SHP77 treated with DMSO at 0.1 percent for 48 hours (cell line): ENCODE data around the gene MAPK1.
A peak's percentile ranks its signal among the peaks of the same experiment; 100 is the strongest.
"Not testable (repeated sequence)": the region's sequence is repeated elsewhere in the genome, so short reads cannot be mapped to it uniquely, and the experiment has no call there.

Experiments used
- DNase-seq: peaks from one replicate; lab custom pipeline; 2025; lab: John Stamatoyannopoulos, UW

Gene MAPK1

GRCh38 chr22:21754523-21754922, 112.9 kb downstream of the MAPK1 start:
- no peak for DNase-seq

DNA sequence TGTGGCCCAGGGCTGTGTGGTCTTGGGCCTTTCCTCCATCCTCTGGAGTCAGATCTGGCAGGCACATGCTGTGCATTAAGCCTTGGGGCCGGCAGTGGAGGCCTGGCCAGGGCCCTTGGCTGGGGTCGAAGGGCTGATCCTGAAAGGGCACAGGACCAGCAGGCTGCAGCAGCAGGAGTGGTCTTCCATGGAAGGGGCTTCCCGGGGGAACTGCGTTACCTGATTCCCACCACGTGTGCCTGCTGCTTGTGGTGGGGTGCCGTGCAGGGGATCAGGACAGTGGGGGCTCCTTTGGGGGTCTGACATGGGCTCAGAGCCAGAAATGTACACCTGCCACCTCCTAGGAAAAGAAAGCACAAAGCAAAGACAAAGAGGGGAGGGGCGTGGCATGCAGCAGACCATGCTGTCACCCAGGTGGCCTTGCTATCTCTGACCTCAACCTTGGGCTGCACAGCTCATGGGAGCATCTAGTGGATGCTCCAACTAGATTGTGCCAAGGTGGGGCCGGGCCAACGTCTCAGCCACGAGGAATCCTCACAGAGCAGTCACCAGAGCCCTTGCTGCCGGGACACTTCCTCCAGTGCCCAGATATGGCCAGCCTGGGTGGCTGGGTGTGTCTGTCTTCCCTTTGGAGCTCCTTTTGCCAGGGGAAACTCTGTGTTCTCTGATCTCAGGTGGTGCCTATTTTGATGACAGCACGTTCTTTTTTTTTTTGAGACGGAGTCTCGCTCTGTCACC, 113.9 kb downstream of the MAPK1 start:
- no peak for DNase-seq

GRCh38 chr22:21752276-21752675, 115.2 kb downstream of the MAPK1 start:
- no peak for DNase-seq

DNA sequence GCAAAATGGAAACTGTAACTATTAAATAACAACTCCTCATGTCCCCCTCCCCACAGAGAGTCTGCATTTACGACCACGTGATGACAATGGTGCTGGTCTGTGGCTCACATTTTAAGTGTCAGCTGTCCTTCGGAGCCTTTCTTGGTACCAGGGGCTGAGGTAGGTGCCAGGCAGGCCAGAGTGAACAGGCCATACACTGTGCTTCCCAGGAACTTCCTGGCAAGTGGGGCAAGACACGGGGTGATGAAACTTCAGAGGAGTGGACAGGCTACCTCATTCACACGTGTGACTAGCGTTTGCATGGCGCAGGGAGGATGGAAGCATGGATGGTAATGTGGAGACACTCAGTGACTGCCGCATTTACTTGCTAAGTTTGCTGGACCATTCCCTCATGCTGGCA, 121.5 kb downstream of the MAPK1 start:
- DNase-seq, result no peak

- not testable (repeated sequence) for DNase-seq
Measured at GRCh38 chr22:21744917-21745316, 122.5 kb downstream of the MAPK1 start.

DNA sequence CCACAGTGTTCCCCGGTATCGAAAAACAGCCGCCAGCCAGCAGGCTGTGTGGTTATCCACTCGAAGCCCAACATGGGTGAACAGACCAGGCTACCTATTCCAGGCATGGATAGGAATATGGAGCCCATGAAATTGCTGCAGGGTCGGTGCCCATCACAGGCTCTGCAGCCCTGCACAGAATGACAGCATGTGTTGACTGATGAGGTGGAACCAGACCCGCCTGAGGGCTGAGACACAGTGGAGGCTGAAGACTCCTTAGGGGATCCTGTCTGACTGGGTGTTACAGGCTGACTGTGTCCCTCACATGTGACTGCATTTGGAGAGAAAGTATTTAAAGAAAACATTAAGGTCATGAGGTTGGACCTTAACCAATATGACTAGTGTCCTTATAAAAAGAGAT, 125.7 kb downstream of the MAPK1 start:
- DNase-seq, result no peak

- DNase-seq, result no peak
Measured at GRCh38 chr22:21741059-21741458, 126.4 kb downstream of the MAPK1 start.

- no peak for DNase-seq
Measured at GRCh38 chr22:21739828-21740377, 127.5 kb downstream of the MAPK1 start.

DNA sequence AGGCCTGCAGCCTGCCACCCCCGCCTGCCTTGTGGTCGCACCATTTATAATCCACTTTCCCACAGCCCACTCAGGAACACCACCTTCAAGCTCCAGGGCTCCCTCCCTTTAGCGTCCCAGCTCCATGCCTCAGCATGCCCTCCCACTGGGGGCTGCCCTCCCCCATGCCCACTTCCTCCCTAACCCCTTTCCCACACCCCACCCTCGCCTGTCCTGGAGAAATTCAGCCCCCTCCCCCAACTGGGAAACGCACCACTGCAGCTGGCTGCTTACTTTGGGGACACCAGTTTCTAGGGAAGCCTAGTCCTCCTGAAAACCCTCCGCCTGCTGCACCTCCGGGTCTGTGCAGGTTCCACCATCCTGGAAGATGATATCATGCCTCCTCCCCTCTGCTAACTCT, 128.5 kb downstream of the MAPK1 start:
- DNase-seq, result no peak

GRCh38 chr22:21738081-21738480, 129.4 kb downstream of the MAPK1 start:
- no peak for DNase-seq

DNA sequence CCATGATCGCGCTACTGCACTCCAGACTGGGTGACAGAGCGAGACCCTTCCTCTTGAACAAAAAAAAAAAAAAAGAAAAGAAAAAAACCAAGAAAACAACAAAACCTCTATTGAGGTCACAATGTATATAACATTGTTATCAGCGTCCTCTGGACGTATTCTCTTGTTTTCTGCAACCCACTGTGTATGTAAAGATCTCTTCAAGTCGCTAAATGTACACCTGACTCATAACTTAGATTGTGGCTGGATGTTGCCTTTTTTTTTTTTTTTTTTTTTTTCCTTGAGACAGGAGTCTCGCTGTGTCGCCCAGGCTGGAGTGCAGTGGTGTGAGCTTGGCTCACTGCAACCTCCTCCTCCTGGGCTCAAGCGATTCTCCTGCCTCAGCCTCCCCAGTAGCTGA, 130.5 kb downstream of the MAPK1 start:
- DNase-seq, result no peak

GRCh38 chr22:21736084-21736642, 131.3 kb downstream of the MAPK1 start:
- DNase-seq, result no peak

DNA sequence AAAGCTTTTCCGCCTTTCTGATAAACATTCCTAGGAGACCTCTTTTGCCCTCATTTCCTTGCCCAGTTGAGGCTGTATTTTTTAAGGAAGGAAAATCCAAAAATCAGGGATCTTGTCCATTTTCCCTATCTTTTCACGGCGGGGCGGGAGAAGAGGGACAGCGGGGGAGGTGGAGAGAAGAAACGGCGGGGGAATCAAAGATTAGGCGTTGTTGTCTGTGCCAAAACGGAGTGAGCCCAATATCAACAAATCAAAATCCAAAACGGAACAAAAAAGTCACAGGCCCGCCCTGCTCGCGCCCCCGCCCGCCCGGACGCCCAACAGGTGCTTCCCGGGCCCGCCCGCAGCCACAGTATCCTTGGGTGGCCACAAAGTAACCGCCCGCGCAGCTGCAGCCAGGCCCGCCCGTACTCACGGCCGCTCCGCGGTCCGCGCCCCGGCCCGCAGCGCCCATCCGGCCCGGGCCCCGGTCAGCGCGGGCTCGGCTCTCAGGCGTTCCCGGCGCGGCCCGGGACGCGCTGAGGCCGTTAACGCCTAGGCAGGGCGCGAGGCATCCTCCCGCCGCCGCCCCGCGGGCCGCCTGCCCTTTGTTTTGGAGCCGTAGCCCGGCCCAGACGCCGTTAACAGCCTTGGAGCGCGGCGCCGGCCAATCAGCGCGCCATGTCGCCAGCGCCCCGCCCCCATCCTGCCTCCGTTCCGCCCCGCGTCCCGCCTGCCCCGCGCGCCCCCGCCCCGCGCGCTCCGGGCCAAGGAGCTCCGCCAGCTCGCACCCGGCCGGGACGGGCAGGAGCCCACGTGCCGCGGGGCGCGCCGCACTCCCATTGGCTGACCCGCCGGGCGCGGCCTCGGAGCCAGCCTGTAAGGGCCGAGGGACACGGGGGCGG, 132.0 kb downstream of the MAPK1 start, which contains the start of gene YPEL1:
Gene YPEL1 (minus strand): TSS at position 595 of the 884 bp plus-strand sequence. CDS start 25,050 bp downstream, outside the sequence.
- DNase-seq, result peak; percentile 36

GRCh38 chr22:21734540-21735199, 132.8 kb downstream of the MAPK1 start:
- DNase-seq, result peak; percentile 10

- no peak for DNase-seq
Measured at GRCh38 chr22:21731503-21731902, 135.9 kb downstream of the MAPK1 start.

- DNase-seq, result no peak
Measured at GRCh38 chr22:21730535-21731308, 136.7 kb downstream of the MAPK1 start.

DNA sequence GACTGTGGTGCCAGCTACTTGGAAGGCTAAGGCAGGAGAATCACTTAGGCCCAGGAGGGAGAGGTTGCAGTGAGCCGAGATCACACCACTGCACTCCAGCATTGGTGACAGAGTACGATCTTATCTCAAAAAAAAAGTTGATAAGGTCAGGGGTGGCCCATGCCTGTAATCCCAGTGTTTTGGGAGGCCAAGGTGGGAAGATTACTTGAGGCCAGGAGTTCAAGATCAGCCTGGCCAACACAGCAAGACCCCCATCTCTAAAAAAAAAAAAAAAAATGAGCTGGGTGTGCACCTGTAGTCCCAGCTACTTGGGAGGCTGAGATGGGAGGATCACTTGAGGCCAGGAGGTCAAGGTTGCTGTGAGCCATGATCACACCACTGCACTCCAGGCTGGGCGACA, 138.3 kb downstream of the MAPK1 start:
- not testable (repeated sequence) for DNase-seq

GRCh38 chr22:21728270-21728669, 139.2 kb downstream of the MAPK1 start:
- DNase-seq, result no peak

GRCh38 chr22:21727768-21728167, 139.7 kb downstream of the MAPK1 start:
- DNase-seq, result no peak

DNA sequence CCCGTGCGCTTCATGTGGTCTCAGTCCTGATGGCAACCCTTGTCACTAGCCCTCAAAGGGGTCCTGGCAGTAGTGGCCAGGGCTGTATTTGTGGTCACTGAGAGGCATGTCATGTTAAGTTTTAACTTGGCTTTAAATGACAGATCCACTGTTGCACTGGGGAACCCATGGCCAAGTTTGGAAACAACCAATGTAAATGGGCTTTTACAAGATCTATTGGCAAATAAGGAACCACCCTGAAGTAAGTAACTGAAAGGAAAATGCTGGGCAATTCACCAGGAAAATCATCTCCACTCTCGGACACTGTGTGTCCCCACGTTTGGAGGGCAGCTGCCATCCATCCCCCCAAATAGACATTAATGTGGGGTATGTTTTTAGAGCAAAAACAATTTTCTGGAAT, 140.3 kb downstream of the MAPK1 start:
- no peak for DNase-seq

DNA sequence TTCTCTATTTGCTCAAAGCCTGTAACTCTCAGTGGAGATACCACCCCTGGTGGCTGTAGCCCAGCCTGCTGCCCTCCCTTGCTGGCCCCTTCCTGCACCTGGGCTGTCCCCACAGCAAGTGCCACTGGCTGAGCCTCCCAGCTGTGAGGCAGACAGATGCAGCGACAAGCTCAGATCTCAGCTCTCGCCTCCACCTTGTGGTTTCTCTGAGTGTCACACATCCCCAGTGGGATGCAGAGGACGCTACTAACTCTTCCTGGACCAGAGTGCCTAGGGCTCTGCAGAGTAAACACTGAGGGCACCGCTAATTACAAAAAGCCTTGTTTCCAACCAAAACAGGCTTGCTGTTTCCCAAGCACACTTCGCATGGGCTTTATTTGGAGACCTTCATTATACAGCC, 140.8 kb downstream of the MAPK1 start:
- peak; percentile 6 for DNase-seq
